GM23248 (cell line): ENCODE results near the gene SEMA5B.

Source experiments
- EZH2 ChIP-seq: fragments of 200-600 bp; sonication (generic); IDR thresholded peaks from 2 replicates; pipeline ENCODE4 v1.6.1; 2018; ENCODE audit warnings: antibody characterized with exemption, mild to moderate bottlenecking; ENCODE audit not compliant: insufficient read depth, poor library complexity, severe bottlenecking
- EZH2phosphoT487 ChIP-seq: fragments of 200-600 bp; sonication (generic); IDR thresholded peaks from 2 replicates; pipeline ENCODE4 v1.6.1; 2018; ENCODE audit warnings: antibody characterized with exemption, moderate library complexity, mild to moderate bottlenecking, low read depth; ENCODE audit not compliant: insufficient read depth

DNA sequence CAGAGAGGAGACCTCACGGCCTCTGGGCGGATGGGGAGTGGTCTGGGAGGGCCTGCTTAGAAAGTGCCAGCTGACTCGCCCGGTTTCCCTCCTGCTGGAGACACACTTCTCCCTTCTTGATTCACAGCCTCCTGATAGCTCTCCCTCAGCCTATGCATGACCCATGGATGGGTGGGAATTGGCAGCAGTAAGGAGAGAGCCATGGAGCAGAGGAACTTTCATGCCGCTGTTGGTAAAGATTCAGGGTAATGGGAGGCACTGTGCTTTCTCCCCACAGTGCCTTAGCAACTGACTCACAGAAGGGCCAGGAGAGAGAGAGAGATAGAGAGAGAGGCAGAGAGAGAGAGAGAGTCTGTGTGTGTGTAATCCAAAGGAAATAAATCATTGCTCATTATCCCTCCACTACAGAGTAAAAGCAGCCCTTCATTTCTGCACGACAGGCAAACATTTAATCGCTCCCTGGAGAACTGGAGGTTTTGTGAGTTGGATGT lies 82.8 kb downstream of the SEMA5B start:
- TF ChIP-seq EZH2phosphoT487 = no peak
- no peak for TF ChIP-seq EZH2
